GM21529 (cell line): ENCODE data around the gene NEK4.
"Not testable (repeated sequence)": the region's sequence is repeated elsewhere in the genome, so short reads cannot be mapped to it uniquely, and the experiment has no call there.

Source experiments
- ATAC-seq: cut with Tn5 transposase; IDR thresholded peaks from one replicate; pipeline ENCODE4 v1.9.1; 2021; ENCODE audit not compliant: unreplicated experiment

Gene NEK4

DNA sequence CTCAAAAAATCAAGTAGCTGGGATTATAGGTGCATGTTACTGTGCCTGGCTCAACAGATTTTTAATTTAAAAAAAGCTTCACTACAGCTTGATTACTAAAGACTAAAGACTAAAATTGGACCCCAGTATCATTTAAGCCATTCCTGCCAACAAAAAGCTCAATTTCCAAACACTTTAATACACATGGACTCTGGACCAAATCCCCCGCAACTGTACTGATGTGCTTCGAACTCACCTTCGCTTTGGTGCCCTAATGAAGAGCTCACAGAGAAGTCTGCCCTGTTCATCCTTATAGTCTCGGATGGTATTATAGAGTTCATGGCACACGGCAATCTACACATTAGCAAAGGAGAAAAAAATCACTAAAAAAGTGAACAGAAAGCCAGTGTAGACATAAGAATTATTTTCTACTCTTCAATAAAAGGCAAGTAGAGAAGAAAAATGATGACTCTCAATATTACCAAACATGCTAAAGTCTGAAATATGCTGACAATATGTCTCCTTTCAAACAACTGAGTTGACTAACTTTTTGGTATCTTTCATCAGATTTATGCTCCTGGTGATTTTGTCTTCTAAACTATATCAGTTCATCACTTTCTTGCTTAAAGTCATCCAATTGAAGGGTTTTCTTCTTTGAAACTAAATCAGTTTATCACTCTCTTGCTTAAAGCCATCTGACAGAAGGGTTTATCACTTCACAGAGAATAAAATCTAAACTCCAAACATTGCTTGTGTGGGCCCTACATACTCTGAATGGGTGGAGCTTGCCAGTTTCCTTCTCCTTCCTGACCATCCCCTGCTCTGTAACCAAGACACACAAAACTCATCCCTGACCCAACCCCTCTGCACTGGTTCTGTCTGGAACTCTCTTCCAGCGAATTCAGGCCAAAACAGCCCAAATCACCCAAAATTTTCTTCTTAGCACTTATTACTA is 92.2 kb downstream of the NEK4 start:
- no peak for ATAC-seq

GRCh38 chr3:52676201-52676600 is 94.5 kb downstream of the NEK4 start:
- not testable (repeated sequence) for ATAC-seq

DNA sequence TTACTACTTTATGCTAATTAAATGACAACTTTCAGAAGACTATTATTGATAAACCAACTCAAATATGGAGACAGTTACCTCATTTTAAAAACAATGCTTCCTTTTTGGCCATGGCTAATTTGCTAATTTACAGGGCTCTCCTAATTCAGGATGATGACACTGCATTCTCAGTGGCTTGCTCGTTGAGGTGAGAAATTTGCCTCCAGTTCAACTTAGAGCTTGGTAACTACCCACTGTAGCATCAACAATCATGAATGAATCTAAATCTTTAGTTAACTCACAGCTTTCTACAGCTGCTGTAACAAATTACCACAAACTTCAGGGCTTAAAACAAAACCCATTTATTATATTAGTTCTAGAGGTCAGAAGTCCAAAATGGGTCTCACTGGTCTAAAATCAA is 99.1 kb downstream of the NEK4 start:
- no peak for ATAC-seq

DNA sequence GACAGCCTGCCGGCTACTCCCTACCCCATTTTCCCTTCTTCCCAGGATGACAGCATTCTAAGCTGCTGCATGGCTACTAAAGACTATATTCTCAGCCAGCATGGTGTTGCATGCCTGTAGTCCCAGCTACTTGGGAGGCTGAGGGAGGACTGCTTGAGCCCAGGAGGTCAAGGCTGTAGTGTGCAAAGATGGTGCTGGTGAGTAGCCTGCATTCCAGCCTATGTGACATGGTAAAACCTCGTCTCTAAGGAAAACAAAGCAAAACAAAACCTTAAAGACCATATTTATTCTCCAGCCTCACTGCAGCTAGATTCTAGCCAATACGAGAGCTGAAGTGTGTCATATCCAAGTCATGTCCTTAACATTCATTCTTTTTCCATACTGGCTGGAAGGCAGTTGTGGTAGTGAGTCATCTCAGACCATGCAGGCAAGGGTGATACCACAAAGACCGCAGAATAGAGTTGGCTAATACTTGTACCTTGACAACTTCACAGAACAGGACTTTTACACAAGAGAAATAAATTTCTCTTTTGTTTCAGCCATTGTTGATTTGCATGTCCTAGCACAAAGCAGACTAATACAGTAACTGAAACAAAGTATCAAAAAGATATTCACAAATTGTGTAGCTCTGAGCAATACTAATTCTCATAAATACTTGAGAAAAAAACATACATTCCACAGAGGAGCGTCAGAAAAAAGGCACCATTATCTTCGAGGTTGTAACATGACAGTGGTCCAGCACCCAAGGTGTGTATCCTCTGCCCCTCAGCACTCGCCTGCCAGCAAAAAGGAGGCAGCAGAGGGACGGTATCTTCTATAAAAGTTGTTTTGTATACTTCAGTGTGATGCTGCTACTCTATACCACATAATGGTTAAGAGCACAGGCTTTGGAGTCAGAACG is 99.9 kb downstream of the NEK4 start:
- ATAC-seq: peak; percentile 89

GRCh38 chr3:52663098-52663497 is 107.6 kb downstream of the NEK4 start:
- ATAC-seq: no peak

DNA sequence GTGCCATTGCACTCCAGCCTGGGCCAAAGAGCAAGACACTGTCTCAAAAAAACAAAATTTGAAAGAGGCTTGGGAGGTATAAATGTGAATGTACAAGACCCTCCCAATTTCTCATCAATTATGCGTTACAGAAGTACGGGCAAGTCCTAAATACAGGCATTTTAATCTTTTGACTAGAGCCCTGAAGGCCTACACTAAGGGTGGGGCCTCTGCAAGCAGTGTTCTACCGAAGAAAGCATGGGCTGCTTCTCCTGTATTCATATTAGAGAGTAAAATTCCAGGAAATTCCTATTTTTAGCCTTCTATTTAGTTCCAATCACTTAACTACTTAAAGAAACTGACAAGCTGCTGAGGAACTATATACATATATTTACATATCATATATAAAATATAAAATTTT is 110.7 kb downstream of the NEK4 start:
- no peak for ATAC-seq
